GM21360 (cell line): ENCODE measurements around the gene PGRMC2.

Source experiments
- ATAC-seq: cut with Tn5 transposase; IDR thresholded peaks from one replicate; pipeline ENCODE4 v1.9.1; 2021; ENCODE audit warnings: mild to moderate bottlenecking, moderate library complexity; ENCODE audit not compliant: unreplicated experiment

PGRMC2 gene

GRCh38 chr4:128225148-128225547 is 62.5 kb downstream of the PGRMC2 start:
- no peak for ATAC-seq

GRCh38 chr4:128221586-128221985 is 66.0 kb downstream of the PGRMC2 start:
- no peak for ATAC-seq

GRCh38 chr4:128220286-128221235 is 67.1 kb downstream of the PGRMC2 start:
- ATAC-seq: peak; percentile 81
